ELF-1 (cell line): ENCODE measurements around the gene COIL.
"Not testable (repeated sequence)": the region's sequence is repeated elsewhere in the genome, so short reads cannot be mapped to it uniquely, and the experiment has no call there.

ENCODE experiments used
- DNase-seq: peaks from one replicate; pipeline ENCODE4 v3.0.0-alpha.2; 2016; ENCODE audit warnings: low read depth, low spot score

COIL gene, protein sequence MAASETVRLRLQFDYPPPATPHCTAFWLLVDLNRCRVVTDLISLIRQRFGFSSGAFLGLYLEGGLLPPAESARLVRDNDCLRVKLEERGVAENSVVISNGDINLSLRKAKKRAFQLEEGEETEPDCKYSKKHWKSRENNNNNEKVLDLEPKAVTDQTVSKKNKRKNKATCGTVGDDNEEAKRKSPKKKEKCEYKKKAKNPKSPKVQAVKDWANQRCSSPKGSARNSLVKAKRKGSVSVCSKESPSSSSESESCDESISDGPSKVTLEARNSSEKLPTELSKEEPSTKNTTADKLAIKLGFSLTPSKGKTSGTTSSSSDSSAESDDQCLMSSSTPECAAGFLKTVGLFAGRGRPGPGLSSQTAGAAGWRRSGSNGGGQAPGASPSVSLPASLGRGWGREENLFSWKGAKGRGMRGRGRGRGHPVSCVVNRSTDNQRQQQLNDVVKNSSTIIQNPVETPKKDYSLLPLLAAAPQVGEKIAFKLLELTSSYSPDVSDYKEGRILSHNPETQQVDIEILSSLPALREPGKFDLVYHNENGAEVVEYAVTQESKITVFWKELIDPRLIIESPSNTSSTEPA

GRCh38 chr17:56960596-56961538 lies at the start of gene COIL:
TSS of gene COIL (minus strand) at chr17:56961050. CDS start at chr17:56961019, 31 bp downstream.
- peak; percentile 96 for DNase-seq

DNA sequence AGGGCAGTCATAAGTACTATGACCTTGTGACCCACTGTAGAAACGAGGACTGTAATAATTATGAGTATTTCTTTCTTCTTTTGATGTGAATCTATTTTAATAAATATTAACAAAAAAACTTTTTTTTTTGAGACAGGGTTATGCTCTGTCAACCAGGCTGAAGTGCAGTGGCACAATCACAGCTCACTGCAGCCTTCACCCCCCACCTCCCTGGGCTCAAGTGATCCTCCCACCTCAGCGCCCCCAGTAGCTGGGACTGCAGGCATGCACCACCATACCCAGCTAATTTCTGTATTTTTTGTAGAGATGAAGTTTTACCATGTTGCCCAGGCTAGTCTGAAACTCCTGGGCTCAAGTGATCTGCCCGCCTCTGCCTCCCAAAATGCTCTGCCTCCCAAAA lies 49.6 kb upstream of the COIL start:
- no peak for DNase-seq

GRCh38 chr17:57009737-57010445 lies 49.0 kb upstream of the COIL start:
- peak; percentile 59 for DNase-seq

DNA sequence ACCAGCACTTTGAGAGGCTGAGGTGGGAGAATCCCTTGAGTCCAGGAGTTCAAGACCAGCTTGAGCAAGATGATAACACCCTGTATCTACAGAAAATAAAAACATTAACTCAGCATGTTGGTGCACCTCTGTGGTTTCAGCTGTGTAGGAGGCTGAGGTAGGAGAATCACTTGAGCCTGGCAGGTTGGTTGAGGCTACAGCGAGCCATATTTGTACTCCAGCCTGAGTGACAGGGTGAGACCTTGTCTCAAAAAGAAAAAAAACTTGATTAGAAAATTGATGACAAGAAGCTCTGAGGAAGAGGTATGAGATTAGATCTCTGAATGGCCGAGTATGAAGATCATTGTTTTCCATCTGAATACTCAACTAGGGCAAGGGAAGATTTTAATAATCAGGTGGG lies 48.1 kb upstream of the COIL start:
- DNase-seq: no peak

GRCh38 chr17:57006040-57006439 lies 45.2 kb upstream of the COIL start:
- peak; percentile 65 for DNase-seq

GRCh38 chr17:57004944-57005579 lies 44.2 kb upstream of the COIL start:
- DNase-seq: peak; percentile 25

- DNase-seq: no peak
Measured at GRCh38 chr17:57002904-57003303, 42.1 kb upstream of the COIL start.

- DNase-seq: no peak
Measured at GRCh38 chr17:57001541-57001940, 40.7 kb upstream of the COIL start.

GRCh38 chr17:56997313-56997712 lies 36.5 kb upstream of the COIL start:
- no peak for DNase-seq

DNA sequence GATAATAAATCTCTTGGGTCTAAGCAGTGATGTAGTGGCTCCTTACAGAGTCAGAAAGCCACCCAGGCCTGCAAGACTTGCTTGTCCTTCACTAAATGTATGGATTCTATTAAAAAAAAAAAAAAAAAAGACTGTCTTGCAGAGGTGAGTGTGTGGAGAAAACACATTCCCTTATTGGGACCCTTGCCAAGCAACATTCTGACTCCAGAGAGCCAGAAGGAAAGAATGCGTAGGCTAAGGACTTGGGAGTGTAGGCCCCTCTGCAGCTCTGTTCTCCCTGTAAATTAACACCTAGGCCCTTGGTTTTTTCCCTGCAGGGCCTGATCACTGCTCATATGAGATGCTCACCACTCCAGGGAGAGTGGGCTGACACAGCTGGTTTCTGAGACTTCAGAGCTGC lies 34.9 kb upstream of the COIL start:
- no peak for DNase-seq

DNA sequence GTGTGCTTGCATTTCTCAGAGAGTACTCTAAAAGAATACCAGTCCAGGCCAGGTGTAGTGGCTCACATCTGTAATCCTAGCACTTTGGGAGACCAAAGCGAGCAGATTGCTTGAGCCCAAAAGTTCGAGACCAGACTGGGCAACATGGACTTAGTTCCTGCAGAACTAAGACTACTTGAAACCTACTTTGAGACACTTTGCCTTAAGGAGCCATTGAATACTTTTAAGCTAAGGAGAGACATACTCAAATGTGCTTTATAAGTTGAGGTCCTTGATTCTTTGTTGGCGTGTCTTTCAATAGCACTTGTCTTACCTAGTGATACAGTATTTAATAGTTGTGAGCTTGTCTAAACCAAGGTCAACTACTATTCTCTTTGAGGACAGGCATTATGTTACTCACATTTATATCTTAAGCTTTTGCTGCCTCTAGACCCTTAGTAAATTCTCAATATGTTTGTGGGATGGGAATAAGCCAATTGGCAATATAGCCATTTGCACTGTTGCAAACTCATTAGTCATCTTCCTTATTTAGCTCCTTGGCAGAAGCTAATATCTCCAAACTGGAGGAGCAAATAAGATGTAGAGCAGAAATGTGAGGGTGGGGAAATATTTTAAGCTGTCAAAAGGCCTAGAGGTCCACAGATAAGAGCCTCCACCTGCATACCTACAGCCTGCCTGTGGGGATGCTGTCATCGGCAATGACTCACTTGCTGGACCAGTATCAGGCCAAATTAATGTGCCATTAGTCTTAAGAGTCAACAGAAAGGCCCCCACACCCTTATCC lies 33.4 kb upstream of the COIL start:
- no peak for DNase-seq

GRCh38 chr17:56992364-56992763 lies 31.5 kb upstream of the COIL start:
- no peak for DNase-seq

- no peak for DNase-seq
Measured at GRCh38 chr17:56988901-56989572, 28.2 kb upstream of the COIL start.

GRCh38 chr17:56987283-56987834 lies 26.5 kb upstream of the COIL start:
- no peak for DNase-seq

DNA sequence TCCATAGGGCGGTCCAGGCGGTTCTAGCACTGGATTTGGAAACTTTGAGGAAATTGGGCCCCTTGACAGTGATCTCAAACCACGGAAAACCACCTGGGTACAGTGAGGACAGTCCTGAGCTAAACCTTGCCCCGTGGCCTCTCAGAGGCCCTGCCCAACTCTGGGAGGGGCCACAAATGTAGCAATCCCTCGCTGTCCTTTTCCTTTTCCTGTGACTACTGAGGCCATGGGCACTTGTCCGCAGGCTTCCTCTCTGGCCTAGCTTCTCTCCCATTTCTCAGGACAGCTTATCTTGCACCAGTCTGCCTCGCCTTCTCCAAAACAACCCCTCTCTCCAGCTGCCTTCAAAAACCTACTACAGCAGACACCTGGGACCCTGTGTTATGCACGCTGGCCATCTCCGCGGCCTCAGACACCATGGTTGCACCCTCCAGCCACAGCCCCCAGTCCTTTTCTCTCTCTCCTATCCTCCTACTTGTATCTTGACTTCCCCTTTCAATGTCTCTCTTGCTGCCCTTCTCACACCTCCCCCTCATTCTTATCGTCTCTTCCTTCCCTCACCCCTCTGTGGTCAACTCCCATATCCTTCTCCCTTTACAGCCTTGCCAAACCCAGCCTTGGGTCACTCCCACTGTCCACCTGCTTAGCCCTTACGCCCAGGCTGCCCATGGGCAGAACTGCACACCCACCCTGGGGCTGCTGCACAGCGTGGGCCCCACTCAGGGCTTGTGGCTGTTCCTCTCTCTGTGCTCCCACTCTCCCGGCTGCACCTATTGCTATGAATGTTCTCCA lies 24.7 kb upstream of the COIL start:
- no peak for DNase-seq

DNA sequence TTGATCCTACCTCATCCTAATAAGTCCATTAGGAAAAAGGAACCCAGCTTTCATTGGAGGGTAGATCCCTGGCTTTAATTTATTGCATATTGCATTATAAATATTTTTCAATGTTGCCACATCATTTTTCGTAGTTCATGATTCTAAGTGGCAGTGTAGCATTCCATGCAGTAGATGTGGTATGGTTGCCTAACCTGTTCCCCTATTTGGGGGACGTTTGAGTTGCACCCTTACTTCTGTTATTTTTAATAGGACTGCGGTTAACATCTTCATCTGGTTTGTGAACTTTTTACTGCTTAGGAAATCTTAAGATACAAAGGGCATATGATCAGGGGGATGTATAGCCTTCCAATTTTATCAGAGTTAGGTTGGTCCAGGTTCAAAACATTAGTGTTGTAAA lies 22.5 kb upstream of the COIL start:
- no peak for DNase-seq

- DNase-seq: no peak
Measured at GRCh38 chr17:56982312-56982711, 21.5 kb upstream of the COIL start.

DNA sequence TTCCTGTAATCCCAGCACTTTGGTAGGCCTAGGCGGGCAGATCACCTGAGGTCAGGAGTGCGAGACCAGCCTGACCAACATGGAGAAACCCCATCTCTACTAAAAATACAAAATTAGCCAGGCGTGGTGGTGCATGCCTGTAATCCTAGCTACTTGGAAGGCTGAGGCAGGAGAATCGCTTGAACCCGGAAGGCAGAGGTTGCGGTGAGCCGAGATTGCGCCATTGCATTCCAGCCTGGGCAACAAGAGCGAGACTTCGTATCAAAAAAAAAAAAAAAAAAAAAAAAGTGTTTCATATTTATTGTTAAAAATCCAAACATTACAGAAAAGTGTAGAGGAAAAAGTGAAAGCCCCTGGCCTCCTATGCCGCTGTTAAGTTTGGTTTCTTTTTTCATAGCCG lies 19.7 kb upstream of the COIL start:
- DNase-seq: not testable (repeated sequence)

- DNase-seq: peak; percentile 53
Measured at GRCh38 chr17:56979091-56979480, 18.2 kb upstream of the COIL start.
